Hepatocyte (in vitro differentiated cells): ENCODE measurements around the gene APRT. TPM values are rescaled to one million over a fixed set of nuclear protein-coding genes. Genes with fewer than 3 reads are reported as not detected.

Experiments used
- DNase-seq: peaks from one replicate; pipeline ENCODE4 v3.0.0-alpha.2; 2016; ENCODE audit warnings: low spot score
- H2AFZ ChIP-seq: fragments of 200-600 bp; sonication (generic); 2 replicates; pipeline ENCODE4 v1.6.0; 2016; ENCODE audit warnings: antibody characterized with exemption, mild to moderate bottlenecking
- H3K27ac ChIP-seq: fragments of 200-600 bp; sonication (generic); 2 replicates; pipeline ENCODE4 v1.5.1; 2016; ENCODE audit warnings: mild to moderate bottlenecking
- H3K27me3 ChIP-seq: fragments of 200-600 bp; sonication (generic); 2 replicates; pipeline ENCODE4 v1.6.1; 2016
- H3K36me3 ChIP-seq: fragments of 200-600 bp; sonication (generic); replicated peaks from 2 replicates; pipeline ENCODE4 v1.5.1; 2016; ENCODE audit warnings: low read depth; ENCODE audit not compliant: insufficient read depth
- H3K4me1 ChIP-seq: fragments of 200-600 bp; sonication (generic); 2 replicates; pipeline ENCODE4 v1.5.1; 2016; ENCODE audit warnings: mild to moderate bottlenecking, moderate library complexity; ENCODE audit not compliant: insufficient read depth
- H3K4me2 ChIP-seq: fragments of 200-600 bp; sonication (generic); 2 replicates; pipeline ENCODE4 v1.6.0; 2016
- H3K4me3 ChIP-seq: fragments of 200-600 bp; sonication (generic); 2 replicates; pipeline ENCODE4 v1.5.1; 2016; ENCODE audit warnings: mild to moderate bottlenecking
- H3K79me2 ChIP-seq: fragments of 200-600 bp; sonication (generic); 2 replicates; pipeline ENCODE4 v1.6.0; 2017; ENCODE audit warnings: mild to moderate bottlenecking
- H3K9me2 ChIP-seq: fragments of 200-600 bp; sonication (generic); replicated peaks from 2 replicates; pipeline ENCODE4 v1.6.0; 2017; ENCODE audit warnings: mild to moderate bottlenecking; ENCODE audit not compliant: insufficient read depth
- H3K9me3 ChIP-seq: fragments of 200-600 bp; sonication (generic); 2 replicates; pipeline ENCODE4 v1.5.1; 2016; ENCODE audit warnings: low read depth, mild to moderate bottlenecking
- H4K20me1 ChIP-seq: fragments of 200-600 bp; sonication (generic); 2 replicates; pipeline ENCODE4 v1.6.0; 2016; ENCODE audit warnings: mild to moderate bottlenecking; ENCODE audit not compliant: insufficient read depth, poor library complexity, severe bottlenecking
- CTCF ChIP-seq: fragments of 200-600 bp; sonication (generic); IDR thresholded peaks from 2 replicates; pipeline ENCODE4 v1.5.1; 2016; ENCODE audit warnings: antibody characterized with exemption, mild to moderate bottlenecking; ENCODE audit not compliant: poor library complexity
- EZH2 ChIP-seq: fragments of 200-600 bp; sonication (generic); IDR thresholded peaks from 2 replicates; pipeline ENCODE4 v1.6.1; 2016; ENCODE audit warnings: antibody characterized with exemption, mild to moderate bottlenecking, borderline replicate concordance
- EZH2phosphoT487 ChIP-seq: fragments of 200-600 bp; sonication (generic); IDR thresholded peaks from one replicate; pipeline ENCODE4 v1.6.1; 2018; ENCODE audit warnings: antibody characterized with exemption, mild to moderate bottlenecking, low read depth, moderate library complexity; ENCODE audit not compliant: unreplicated experiment, severe bottlenecking
- WGBS: methylation state at CpG from one replicate; pipeline ENCODE4 v1.1.6; 2016; ENCODE audit warnings: low lambda C conversion rate; ENCODE audit errors: missing lambda C conversion rate; 5-methylcytosine and 5-hydroxymethylcytosine counted together
- polyA plus RNA-seq: library from polyadenylated mRNA; unstranded; fragments of >200 nt; fragmentation: Nextera tagmentation; extraction: Ambion mirVana; gene quantifications from 2 replicates; pipeline ENCODE4 v1.2.1, GENCODE V29; 2016
- total RNA-seq: library from RNA; depleted of rRNA; stranded (reverse); fragments of >200 nt; gene quantifications from 2 replicates; pipeline ENCODE4 v1.2.3, GENCODE V29; 2014

Gene APRT
- total and polyA plus RNA-seq, 2 experiments from 2014 or later: 101 to 237 TPM

GRCh38 chr16:88835818-88836217 is 24.1 kb upstream of the APRT start:
- H3K9me2 ChIP-seq: no peaks in the 10 kb centered on the region
- H3K4me3 ChIP-seq: no peak overlapping the region
- DNase-seq: no peak
- no peaks in the 10 kb centered on the region for H3K79me2 ChIP-seq
- no peaks in the 10 kb centered on the region for H3K9me3 ChIP-seq
- no peak overlapping the region for H2AFZ ChIP-seq
- no peak overlapping the region for H3K4me2 ChIP-seq
- H3K27ac ChIP-seq: no peak overlapping the region
- H3K4me1 ChIP-seq: no peaks in the 10 kb centered on the region
- TF ChIP-seq EZH2phosphoT487 (no peak), EZH2 (no peak), CTCF (no peak)
- no peaks in the 10 kb centered on the region for H4K20me1 ChIP-seq
- no peaks in the 10 kb centered on the region for H3K36me3 ChIP-seq
- over 99% methylated on average over 29 of the region's 33 CpGs for WGBS
- H3K27me3 ChIP-seq: no peaks in the 10 kb centered on the region

- Histone ChIP-seq H3K79me2 (no peaks in the 10 kb centered on the region), H3K4me2 (no peak overlapping the region), H4K20me1 (no peaks in the 10 kb centered on the region), H2AFZ (no peak overlapping the region), H3K36me3 (no peaks in the 10 kb centered on the region), H3K4me3 (no peak overlapping the region), H3K4me1 (no peaks in the 10 kb centered on the region), H3K27me3 (no peaks in the 10 kb centered on the region), H3K9me3 (no peaks in the 10 kb centered on the region), H3K9me2 (no peaks in the 10 kb centered on the region), H3K27ac (no peak overlapping the region)
- WGBS: 96% methylated on average over 11 of the region's 11 CpGs
- no peak for DNase-seq
- TF ChIP-seq CTCF: no peak
- no peak for TF ChIP-seq EZH2phosphoT487
- no peak for TF ChIP-seq EZH2
Measured at GRCh38 chr16:88835383-88835782, 23.7 kb upstream of the APRT start.

GRCh38 chr16:88834670-88835069 is 22.9 kb upstream of the APRT start:
- no peak overlapping the region for H3K27ac ChIP-seq
- 98% methylated on average over 13 of the region's 13 CpGs for WGBS
- DNase-seq: no peak
- no peaks in the 10 kb centered on the region for H3K36me3 ChIP-seq
- no peak overlapping the region for H2AFZ ChIP-seq
- H3K4me2 ChIP-seq: no peak overlapping the region
- H3K4me1 ChIP-seq: no peaks in the 10 kb centered on the region
- no peaks in the 10 kb centered on the region for H4K20me1 ChIP-seq
- no peaks in the 10 kb centered on the region for H3K27me3 ChIP-seq
- no peak overlapping the region for H3K4me3 ChIP-seq
- no peaks in the 10 kb centered on the region for H3K9me3 ChIP-seq
- H3K9me2 ChIP-seq: no peaks in the 10 kb centered on the region
- no peaks in the 10 kb centered on the region for H3K79me2 ChIP-seq
- no peak for TF ChIP-seq EZH2phosphoT487
- TF ChIP-seq EZH2: no peak
- no peak for TF ChIP-seq CTCF

DNA sequence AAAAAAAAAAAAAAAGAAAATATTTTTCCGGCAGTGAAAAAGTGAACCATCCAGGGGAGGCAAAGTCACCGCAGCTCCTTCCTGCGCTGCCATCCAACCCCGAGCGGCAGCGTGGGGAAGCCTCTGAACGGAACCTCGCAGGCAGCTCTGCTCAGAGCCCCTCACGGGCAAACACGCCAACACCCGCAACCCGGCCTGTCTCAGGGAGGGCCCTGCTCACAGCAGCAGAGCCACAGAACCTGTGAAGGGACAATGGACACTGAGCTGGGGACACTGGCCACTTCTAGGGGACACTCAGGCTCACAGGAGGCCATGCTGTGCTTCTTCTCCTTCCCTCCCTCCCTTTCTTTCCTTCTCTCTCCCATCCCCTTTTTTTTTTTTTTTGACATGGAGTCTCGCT is 21.4 kb upstream of the APRT start:
- WGBS: 96% methylated on average over 12 of the region's 13 CpGs
- Histone ChIP-seq H3K4me2 (no peak overlapping the region), H3K36me3 (no peaks in the 10 kb centered on the region), H3K27me3 (no peaks in the 10 kb centered on the region), H3K27ac (no peak overlapping the region), H3K9me3 (no peaks in the 10 kb centered on the region), H2AFZ (no peak overlapping the region), H3K4me3 (no peak overlapping the region), H4K20me1 (no peaks in the 10 kb centered on the region), H3K4me1 (peaks cover 4% of the 10 kb centered on the region), H3K79me2 (no peaks in the 10 kb centered on the region), H3K9me2 (no peaks in the 10 kb centered on the region)
- DNase-seq: no peak
- no peak for TF ChIP-seq EZH2
- TF ChIP-seq EZH2phosphoT487: no peak
- no peak for TF ChIP-seq CTCF
